K562 (cell line): ENCODE data around the gene EWSR1. TPM values are rescaled to one million over a fixed set of nuclear protein-coding genes. Genes with fewer than 3 reads are reported as not detected.

Experiments
- HMGN3 ChIP-seq: IDR thresholded peaks from 2 replicates; pipeline ENCODE4 v1.6.1; 2011; ENCODE audit warnings: borderline replicate concordance, low read depth, mild to moderate bottlenecking, mixed read lengths, low read length; ENCODE audit not compliant: insufficient read length; ENCODE audit errors: extremely low read depth
- NONO ChIP-seq, 2 experiments: fragments of 200-400 bp in 1 of 2; fragments of 450-650 bp in 1 of 2; formaldehyde crosslinking in 1 of 2; IDR thresholded peaks; 2 replicates each; pipeline ENCODE4 v1.6.1; 2017; ENCODE audit warnings: low read depth in 2 of 2, mild to moderate bottlenecking in 2 of 2, moderate library complexity in 2 of 2, low read length in 1 of 2
- SMARCA5 ChIP-seq: fragments of 450-650 bp; IDR thresholded peaks from 2 replicates; pipeline ENCODE4 v1.6.1; 2016
- THAP7 ChIP-seq: fragments of 250-450 bp; sonication (Bioruptor Pico); IDR thresholded peaks from 2 replicates; pipeline ENCODE4 v1.5.0; 2021
- YY1 ChIP-seq, 3 experiments: IDR thresholded peaks; 2 replicates each; pipeline ENCODE4 v1.6.1; 2011; ENCODE audit warnings: low read length in 2 of 3, mild to moderate bottlenecking in 2 of 3, moderate library complexity in 2 of 3, borderline replicate concordance in 1 of 3, control low read depth in 1 of 3, low read depth in 1 of 3; ENCODE audit not compliant: insufficient read depth in 3 of 3, insufficient replicate concordance in 2 of 3, control insufficient read depth in 1 of 3, insufficient read length in 1 of 3; ENCODE audit errors: extremely low read depth in 1 of 3
- ZHX1 ChIP-seq: fragments of 150-350 bp; conservative IDR thresholded peaks from 2 replicates; pipeline ENCODE4 v1.6.1; 2014; ENCODE audit warnings: low read length
- ZSCAN32 ChIP-seq: fragments of 450-650 bp; formaldehyde crosslinking; IDR thresholded peaks from 2 replicates; pipeline ENCODE4 v1.4.0; 2020; ENCODE audit warnings: mild to moderate bottlenecking, moderate library complexity
- polyA plus RNA-seq, 8 experiments: library from polyadenylated mRNA; depleted of rRNA in 4 of 8; stranded (reverse) in 5 of 8; unstranded in 3 of 8; fragments of >200 nt; fragmentation: Nextera tagmentation in 2 of 8; fragmentation: Illumina TruSeq in 1 of 8; extraction: Ambion mirVana in 2 of 8; extraction: Trizol in 1 of 8; gene quantifications; 2 replicates each; pipeline versions ENCODE4 v1.2.1 to v1.2.3, GENCODE V29; 2011 to 2014; ENCODE audit warnings: inconsistent platforms in 1 of 8, missing spikeins in 1 of 8
- total RNA-seq, 7 experiments: library from RNA; depleted of rRNA in 6 of 7; stranded (reverse); fragments of >200 nt in 6 of 7; fragmentation: Illumina TruSeq in 2 of 7; extraction: Trizol in 2 of 7; gene quantifications; 2 replicates each; pipeline versions ENCODE4 v1.2.1 to v1.2.3, GENCODE V29; 2011 to 2021; ENCODE audit warnings: low replicate concordance in 1 of 7

EWSR1 gene
- total and polyA plus RNA-seq, 9 of the 15 experiments (the other 6 are each of a cell fraction or from before 2014, with no cell fraction given), result 83.3 to 450 (median 239) TPM

- TF ChIP-seq SMARCA5, result no peak
- TF ChIP-seq ZHX1, result no peak
- TF ChIP-seq HMGN3, result peak; percentile 31
- no peak for TF ChIP-seq THAP7
- peak in 1 of 3 experiments; percentile 23 for TF ChIP-seq YY1 (IDR thresholded peaks at IDR 0.05; ENCODE audit: borderline replicate concordance in 1 of 3, control insufficient read depth in 1 of 3, extremely low read depth in 1 of 3, insufficient read depth in 3 of 3, insufficient read length in 1 of 3, insufficient replicate concordance in 2 of 3, low read depth in 1 of 3, low read length in 2 of 3)
- TF ChIP-seq NONO (IDR thresholded peaks at IDR 0.05; ENCODE audit: low read depth in 2 of 2, low read length in 1 of 2), result peak in 1 of 2 experiments; percentile 19; a peak in 1 of 4 replicates
- TF ChIP-seq ZSCAN32 (CRISPR knock-in tag), result 0 out of 2 replicates have a peak, but pooled peaks have one; percentile 20
Measured at GRCh38 chr22:29268511-29269229, 602 bp downstream of the EWSR1 start (continued).
